ENCODE data around the gene FARP1.

The FARP1 gene

GRCh38 chr13:98272549-98272948 is 129.7 kb downstream of the FARP1 start:
- DNase-seq (ENCODE audit: low read depth, low spot score), result no peak
- Histone ChIP-seq H3K9ac (ENCODE audit: insufficient read length) (no peak overlapping the region), H3K4me3 (no peak overlapping the region), H3K9me3 (ENCODE audit: low read depth, low read length) (no peaks in the 10 kb centered on the region), H3K36me3 (ENCODE audit: insufficient read depth, low read length) (no peaks in the 10 kb centered on the region), H3K27ac (no peak overlapping the region)
- TF ChIP-seq EZH2 (IDR thresholded peaks at IDR 0.05), result no peak
- no peak for TF ChIP-seq FOXP2 (optimal IDR thresholded peaks at IDR 0.05; ENCODE audit: control extremely low read depth, extremely low read length, insufficient read depth)
- no peak for TF ChIP-seq POLR2AphosphoS5 (IDR thresholded peaks at IDR 0.05; ENCODE audit: borderline replicate concordance, low read depth, low read length)

DNA sequence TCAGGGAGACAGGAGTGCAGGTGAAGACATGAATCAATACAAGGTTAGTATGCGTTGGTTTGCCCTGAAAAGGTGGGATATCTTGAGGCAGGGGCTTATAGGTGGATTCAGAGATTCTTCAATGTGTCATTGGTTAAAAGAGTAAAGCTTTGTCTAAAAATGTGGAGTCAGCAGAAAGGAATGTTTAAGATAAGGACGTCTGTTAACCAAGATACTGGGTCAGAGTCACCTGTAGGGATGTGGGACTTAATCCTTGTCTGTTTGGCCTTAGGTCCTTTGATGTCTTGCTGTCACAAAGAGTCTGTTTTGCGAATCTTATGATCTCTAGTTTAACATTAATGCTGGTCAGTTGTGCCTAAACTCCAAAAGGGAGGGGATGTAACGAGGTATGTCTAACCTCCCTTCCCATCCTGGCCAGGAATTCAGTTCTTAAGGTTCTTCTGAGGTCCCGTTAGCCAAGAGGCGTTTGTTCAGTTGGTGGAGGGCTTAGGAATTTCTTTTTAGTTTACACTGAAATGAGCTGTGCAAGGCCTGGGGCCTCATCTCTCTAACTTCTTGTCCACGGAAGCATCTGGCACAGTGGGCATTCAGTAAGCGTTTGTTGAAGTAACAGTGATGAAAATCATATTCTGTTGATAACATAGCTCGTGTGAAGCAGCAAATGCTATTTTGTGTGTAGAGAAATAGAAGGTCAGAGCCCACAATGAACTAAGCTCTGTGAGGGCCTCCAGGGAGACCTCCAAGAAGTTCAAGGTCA is 130.4 kb downstream of the FARP1 start:
- TF ChIP-seq EZH2 (IDR thresholded peaks at IDR 0.05), result no peak
- no peak for TF ChIP-seq POLR2AphosphoS5 (IDR thresholded peaks at IDR 0.05; ENCODE audit: borderline replicate concordance, low read depth, low read length)
- TF ChIP-seq FOXP2 (optimal IDR thresholded peaks at IDR 0.05; ENCODE audit: control extremely low read depth, extremely low read length, insufficient read depth), result no peak
- Histone ChIP-seq H3K9me3 (ENCODE audit: low read depth, low read length) (no peaks in the 10 kb centered on the region), H3K27ac (peak overlapping the region; percentile 93), H3K4me3 (peak overlapping the region; percentile 64), H3K9ac (ENCODE audit: insufficient read length) (peak overlapping the region; percentile 82), H3K36me3 (ENCODE audit: insufficient read depth, low read length) (no peaks in the 10 kb centered on the region)
- DNase-seq (ENCODE audit: low read depth, low spot score), result no peak

DNA sequence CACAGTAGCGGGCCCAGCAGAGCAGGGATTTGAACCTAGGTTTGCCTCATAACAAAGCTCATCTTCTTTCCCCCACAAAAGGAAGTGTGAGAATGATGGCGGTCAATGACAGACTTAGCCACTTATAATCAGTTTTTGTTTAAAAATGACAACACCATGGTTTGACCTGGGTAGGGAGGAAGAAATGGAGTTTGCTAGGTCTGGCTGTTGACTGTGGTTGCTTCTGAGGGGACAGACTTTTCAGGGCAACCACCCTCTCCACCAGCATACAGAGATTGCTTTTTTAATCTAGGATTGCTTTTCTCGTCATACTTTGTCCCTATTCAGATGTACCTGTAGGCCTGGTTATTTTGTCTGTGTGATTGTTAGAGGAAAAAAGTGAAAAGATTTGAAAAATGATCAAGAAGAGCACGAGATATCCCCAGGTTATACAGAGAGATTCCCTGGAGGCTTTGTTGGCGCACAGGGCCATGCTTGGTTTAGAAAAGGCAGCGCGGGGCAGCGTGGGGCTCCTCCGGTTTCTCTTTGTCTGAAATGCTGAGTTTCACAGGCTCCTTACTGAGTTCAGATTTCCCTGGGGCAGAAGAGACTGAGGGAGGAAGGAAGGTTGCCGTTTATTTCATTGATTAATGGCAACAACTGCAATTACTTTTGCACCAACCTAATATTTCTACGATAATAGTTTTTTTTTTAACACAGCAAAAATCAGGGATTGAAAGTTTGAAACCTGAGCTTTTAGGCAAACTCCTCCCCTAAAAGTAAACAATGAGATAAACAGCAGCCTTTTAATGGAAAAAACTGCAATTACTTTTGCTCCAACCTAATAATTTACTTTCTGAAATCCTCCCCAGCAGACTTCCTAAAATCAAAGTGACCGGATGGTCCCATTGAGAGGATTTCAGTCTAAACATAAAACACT is 131.2 kb downstream of the FARP1 start:
- peak overlapping the region; percentile 64 for H3K4me3 ChIP-seq
- peak overlapping the region; percentile 82 for H3K9ac ChIP-seq (ENCODE audit: insufficient read length)
- H3K9me3 ChIP-seq (ENCODE audit: low read depth, low read length), result no peaks in the 10 kb centered on the region
- no peaks in the 10 kb centered on the region for H3K36me3 ChIP-seq (ENCODE audit: insufficient read depth, low read length)
- TF ChIP-seq FOXP2 (optimal IDR thresholded peaks at IDR 0.05; ENCODE audit: control extremely low read depth, extremely low read length, insufficient read depth), result no peak
- TF ChIP-seq EZH2 (IDR thresholded peaks at IDR 0.05), result no peak
- TF ChIP-seq POLR2AphosphoS5 (IDR thresholded peaks at IDR 0.05; ENCODE audit: borderline replicate concordance, low read depth, low read length), result no peak
- H3K27ac ChIP-seq, result peak overlapping the region; percentile 93
- peak; percentile 53 for DNase-seq (ENCODE audit: low read depth, low spot score)

DNA sequence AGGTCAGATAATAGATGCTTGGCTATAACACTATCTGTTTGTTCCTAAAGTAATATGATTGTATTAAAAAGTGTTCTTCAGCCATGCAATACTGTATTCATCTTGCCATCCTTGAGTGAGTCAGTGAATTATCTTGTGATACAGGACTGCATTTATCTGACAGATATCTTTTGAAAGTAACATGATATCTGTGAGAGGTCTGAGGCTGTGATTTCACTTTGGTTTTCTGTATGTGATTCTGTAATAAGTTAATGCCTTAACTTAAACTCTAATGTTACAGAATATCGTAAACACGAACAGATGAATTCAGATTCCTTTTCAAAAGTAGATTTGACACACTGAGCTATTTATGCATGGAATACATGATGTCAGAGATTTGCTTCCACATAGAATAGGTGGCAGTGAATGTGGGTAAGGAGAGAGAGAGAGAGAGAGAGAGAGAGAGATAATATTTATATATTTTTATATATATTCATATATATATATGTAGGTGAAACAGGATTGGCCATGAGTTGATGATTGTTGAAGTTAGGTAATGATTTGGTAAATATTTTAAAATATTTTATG is 132.1 kb downstream of the FARP1 start:
- no peaks in the 10 kb centered on the region for H3K9me3 ChIP-seq (ENCODE audit: low read depth, low read length)
- H3K27ac ChIP-seq, result peak overlapping the region; percentile 93
- H3K9ac ChIP-seq (ENCODE audit: insufficient read length), result peak overlapping the region; percentile 82
- peak overlapping the region; percentile 64 for H3K4me3 ChIP-seq
- no peaks in the 10 kb centered on the region for H3K36me3 ChIP-seq (ENCODE audit: insufficient read depth, low read length)
- DNase-seq (ENCODE audit: low read depth, low spot score), result no peak
- TF ChIP-seq POLR2AphosphoS5 (IDR thresholded peaks at IDR 0.05; ENCODE audit: borderline replicate concordance, low read depth, low read length) (no peak), FOXP2 (optimal IDR thresholded peaks at IDR 0.05; ENCODE audit: control extremely low read depth, extremely low read length, insufficient read depth) (no peak)

- no peak for TF ChIP-seq POLR2AphosphoS5 (IDR thresholded peaks at IDR 0.05; ENCODE audit: borderline replicate concordance, low read depth, low read length)
- no peak for TF ChIP-seq FOXP2 (optimal IDR thresholded peaks at IDR 0.05; ENCODE audit: control extremely low read depth, extremely low read length, insufficient read depth)
- TF ChIP-seq EZH2 (IDR thresholded peaks at IDR 0.05), result no peak
- no peak overlapping the region for H3K9ac ChIP-seq (ENCODE audit: insufficient read length)
- H3K27ac ChIP-seq, result 0 out of 2 replicates have a peak overlapping the region, but pooled peaks have one; percentile 26
- DNase-seq (ENCODE audit: low read depth, low spot score), result no peak
- no peaks in the 10 kb centered on the region for H3K36me3 ChIP-seq (ENCODE audit: insufficient read depth, low read length)
- H3K9me3 ChIP-seq (ENCODE audit: low read depth, low read length), result no peaks in the 10 kb centered on the region
- H3K4me3 ChIP-seq, result no peak overlapping the region
These were observed 132.8 kb downstream of the FARP1 start for GRCh38 chr13:98275681-98276171.

GRCh38 chr13:98276486-98276885 is 133.6 kb downstream of the FARP1 start:
- H3K36me3 ChIP-seq (ENCODE audit: insufficient read depth, low read length), result no peaks in the 10 kb centered on the region
- H3K27ac ChIP-seq, result 0 out of 2 replicates have a peak overlapping the region, but pooled peaks have one; percentile 26
- DNase-seq (ENCODE audit: low read depth, low spot score), result no peak
- H3K4me3 ChIP-seq, result no peak overlapping the region
- H3K9ac ChIP-seq (ENCODE audit: insufficient read length), result no peak overlapping the region
- TF ChIP-seq POLR2AphosphoS5 (IDR thresholded peaks at IDR 0.05; ENCODE audit: borderline replicate concordance, low read depth, low read length) (no peak), FOXP2 (optimal IDR thresholded peaks at IDR 0.05; ENCODE audit: control extremely low read depth, extremely low read length, insufficient read depth) (no peak), EZH2 (IDR thresholded peaks at IDR 0.05) (no peak)
- no peaks in the 10 kb centered on the region for H3K9me3 ChIP-seq (ENCODE audit: low read depth, low read length)

GRCh38 chr13:98278068-98278724 is 135.3 kb downstream of the FARP1 start:
- TF ChIP-seq EZH2 (IDR thresholded peaks at IDR 0.05), result no peak
- no peak for TF ChIP-seq FOXP2 (optimal IDR thresholded peaks at IDR 0.05; ENCODE audit: control extremely low read depth, extremely low read length, insufficient read depth)
- no peak for TF ChIP-seq POLR2AphosphoS5 (IDR thresholded peaks at IDR 0.05; ENCODE audit: borderline replicate concordance, low read depth, low read length)
- no peaks in the 10 kb centered on the region for H3K36me3 ChIP-seq (ENCODE audit: insufficient read depth, low read length)
- no peak overlapping the region for H3K27ac ChIP-seq
- no peaks in the 10 kb centered on the region for H3K9me3 ChIP-seq (ENCODE audit: low read depth, low read length)
- no peak for DNase-seq (ENCODE audit: low read depth, low spot score)
- H3K9ac ChIP-seq (ENCODE audit: insufficient read length), result no peak overlapping the region
- no peak overlapping the region for H3K4me3 ChIP-seq

Data from SK-N-MC (cell line).